HFF-Myc (cell line): ENCODE measurements around the gene PARD3.

Experiments
- DNase-seq: peaks from one replicate; pipeline ENCODE4 v3.0.0-alpha.2; 2011; ENCODE audit warnings: low read depth; ENCODE audit errors: extremely low read depth
- H3K4me3 ChIP-seq: replicated peaks from 2 replicates; pipeline ENCODE4 v1.5.1; 2011; ENCODE audit warnings: low read depth, mild to moderate bottlenecking, control low read depth, low read length
- CTCF ChIP-seq: IDR thresholded peaks from 2 replicates; pipeline ENCODE4 v1.5.1; 2012; ENCODE audit warnings: mild to moderate bottlenecking, low read depth, low read length, control low read depth; ENCODE audit errors: missing control alignments

Gene PARD3

GRCh38 chr10:34314457-34314856, 500.6 kb downstream of the PARD3 start:
- no peak overlapping the region for H3K4me3 ChIP-seq
- no peak for TF ChIP-seq CTCF
- DNase-seq, result no peak

- no peak overlapping the region for H3K4me3 ChIP-seq
- DNase-seq, result no peak
- no peak for TF ChIP-seq CTCF
Measured at GRCh38 chr10:34313888-34314287, 501.2 kb downstream of the PARD3 start.

GRCh38 chr10:34313353-34313752, 501.7 kb downstream of the PARD3 start:
- DNase-seq, result no peak
- no peak for TF ChIP-seq CTCF
- no peak overlapping the region for H3K4me3 ChIP-seq

DNA sequence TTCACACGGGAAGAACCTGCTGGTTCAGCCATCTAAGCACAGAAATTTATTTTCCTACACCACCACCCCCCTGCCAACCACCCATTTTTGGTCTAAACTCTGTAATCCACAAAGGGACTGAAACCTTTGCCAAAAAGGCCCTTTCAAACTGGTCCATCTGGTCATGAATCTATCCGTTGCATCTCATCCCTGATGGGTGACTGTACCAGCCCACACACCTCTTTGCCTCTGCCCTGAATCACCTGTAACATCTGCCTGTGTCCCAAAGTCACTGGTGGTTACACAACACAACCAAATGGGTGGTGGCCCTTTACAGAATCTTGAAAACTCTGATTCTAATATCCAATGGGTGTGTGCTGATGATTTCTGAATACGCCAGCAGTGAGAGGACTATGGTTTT, 503.4 kb downstream of the PARD3 start:
- TF ChIP-seq CTCF, result no peak
- DNase-seq, result no peak
- no peak overlapping the region for H3K4me3 ChIP-seq

DNA sequence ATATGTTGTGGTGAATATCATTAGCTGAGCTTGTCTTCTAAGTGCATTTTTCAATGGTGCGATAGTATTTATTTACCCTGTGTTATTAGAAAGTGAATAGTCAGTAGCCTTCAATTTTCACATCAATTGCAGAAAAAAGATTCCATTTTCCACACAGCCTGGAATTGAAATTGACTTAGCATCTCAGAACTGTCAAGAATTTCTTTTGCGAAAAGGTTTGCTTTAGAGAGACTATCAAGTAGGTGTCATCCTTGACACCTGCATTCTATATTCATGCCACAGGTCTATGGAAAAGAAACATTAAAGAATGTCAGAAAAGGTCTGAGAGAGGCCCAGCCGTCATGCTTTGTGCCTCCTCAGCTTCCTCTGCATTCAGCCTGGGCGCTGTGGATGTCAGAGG, 504.9 kb downstream of the PARD3 start:
- H3K4me3 ChIP-seq, result no peak overlapping the region
- DNase-seq, result no peak
- no peak for TF ChIP-seq CTCF

DNA sequence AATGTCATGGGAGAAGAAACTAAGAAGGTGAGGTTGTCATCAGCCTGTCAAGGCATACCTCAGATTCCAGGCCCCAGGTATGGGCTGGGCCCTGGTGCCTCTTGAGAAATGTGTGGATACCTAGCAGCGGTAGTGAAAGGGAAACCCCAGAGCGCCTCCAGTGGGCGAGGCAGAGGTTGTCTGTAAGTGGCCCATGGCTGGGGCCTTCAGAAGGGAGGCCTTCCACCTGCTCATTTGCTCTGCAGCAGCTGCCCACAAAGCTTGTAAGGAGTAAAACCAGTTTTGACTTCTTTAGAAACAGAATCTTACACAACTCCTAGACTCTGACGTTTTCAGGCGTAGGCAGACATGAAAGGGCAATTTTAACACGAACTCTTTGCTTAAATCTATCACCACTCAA, 509.9 kb downstream of the PARD3 start:
- TF ChIP-seq CTCF, result no peak
- no peak for DNase-seq
- H3K4me3 ChIP-seq, result no peak overlapping the region

DNA sequence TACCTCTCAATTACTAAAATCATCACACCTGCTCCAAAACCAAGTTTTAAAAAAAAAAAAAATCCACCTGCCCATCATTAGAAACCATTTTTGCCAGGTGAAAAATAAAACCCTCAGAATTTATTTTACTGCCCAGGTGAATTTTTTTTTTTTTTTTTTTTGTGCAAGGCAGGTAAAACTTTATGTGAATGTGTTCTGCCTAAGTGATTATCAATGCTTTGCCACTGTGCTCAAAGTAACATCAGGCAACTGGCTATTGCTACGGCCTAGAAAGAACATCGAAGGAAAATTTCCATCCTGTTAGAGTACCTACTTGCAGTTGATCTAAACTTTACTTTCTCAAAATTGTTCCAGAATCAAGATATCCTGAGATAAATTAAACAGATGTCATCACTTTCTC, 512.1 kb downstream of the PARD3 start:
- TF ChIP-seq CTCF, result no peak
- no peak for DNase-seq
- H3K4me3 ChIP-seq, result no peak overlapping the region
